Measurements from ENCODE around the gene NECAP2. TPM values are rescaled to one million over a fixed set of nuclear protein-coding genes. Genes with fewer than 3 reads are reported as not detected.

Gene NECAP2
- total RNA-seq, 1 donor from 2014 or later, result 88.4 TPM

DNA sequence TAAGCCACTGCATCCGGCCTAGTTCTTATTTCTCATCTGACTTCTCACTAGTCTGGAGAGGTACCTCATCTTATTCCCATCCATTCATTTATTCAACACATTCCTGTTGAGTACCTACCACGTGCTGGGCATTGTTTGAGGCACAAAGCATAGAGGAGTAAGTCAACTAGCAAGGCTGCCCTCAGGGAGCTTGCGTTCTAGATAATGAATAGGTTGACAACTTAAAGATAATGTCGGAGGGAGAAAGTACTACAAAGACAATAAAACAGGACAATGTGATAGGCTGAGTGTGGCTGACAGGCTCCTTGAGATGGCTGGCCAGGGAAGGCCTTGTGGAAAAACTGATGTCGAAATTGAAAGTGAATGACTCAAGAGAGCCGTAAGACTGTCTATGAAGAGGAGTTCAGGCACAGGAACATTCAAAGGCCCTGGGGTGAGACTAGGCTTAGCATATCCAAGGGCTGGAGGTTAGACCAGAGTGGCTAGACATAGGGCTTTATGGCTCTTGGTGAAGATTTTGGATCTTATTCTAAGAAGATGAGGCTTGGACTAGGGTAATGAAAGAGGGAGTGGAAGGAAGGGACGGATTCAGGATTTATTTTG, 21.6 kb upstream of the NECAP2 start:
- TF ChIP-seq, protein P1, sequence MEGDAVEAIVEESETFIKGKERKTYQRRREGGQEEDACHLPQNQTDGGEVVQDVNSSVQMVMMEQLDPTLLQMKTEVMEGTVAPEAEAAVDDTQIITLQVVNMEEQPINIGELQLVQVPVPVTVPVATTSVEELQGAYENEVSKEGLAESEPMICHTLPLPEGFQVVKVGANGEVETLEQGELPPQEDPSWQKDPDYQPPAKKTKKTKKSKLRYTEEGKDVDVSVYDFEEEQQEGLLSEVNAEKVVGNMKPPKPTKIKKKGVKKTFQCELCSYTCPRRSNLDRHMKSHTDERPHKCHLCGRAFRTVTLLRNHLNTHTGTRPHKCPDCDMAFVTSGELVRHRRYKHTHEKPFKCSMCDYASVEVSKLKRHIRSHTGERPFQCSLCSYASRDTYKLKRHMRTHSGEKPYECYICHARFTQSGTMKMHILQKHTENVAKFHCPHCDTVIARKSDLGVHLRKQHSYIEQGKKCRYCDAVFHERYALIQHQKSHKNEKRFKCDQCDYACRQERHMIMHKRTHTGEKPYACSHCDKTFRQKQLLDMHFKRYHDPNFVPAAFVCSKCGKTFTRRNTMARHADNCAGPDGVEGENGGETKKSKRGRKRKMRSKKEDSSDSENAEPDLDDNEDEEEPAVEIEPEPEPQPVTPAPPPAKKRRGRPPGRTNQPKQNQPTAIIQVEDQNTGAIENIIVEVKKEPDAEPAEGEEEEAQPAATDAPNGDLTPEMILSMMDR (IDR thresholded peaks at IDR 0.05), result no peak
- ChIA-PET CTCF (interaction anchor here (1.3 kb wide), 1 partner anchor 55 kb away, joined by 4 read pairs; no protein-coding TSS in a partner anchor), POLR2A (no interaction called here)
- Mint-ChIP-seq H3K27me3 (no peaks in the 10 kb centered on the region), H3K27ac (peak overlapping the region; percentile 6), H3K36me3 (ENCODE audit: low read depth) (no peaks in the 10 kb centered on the region), H3K4me1 (peaks cover 31% of the 10 kb centered on the region), H3K9me3 (no peaks in the 10 kb centered on the region), H3K4me3 (no peak overlapping the region)
- intact Hi-C loops (cut with micrococcal nuclease), result no loop called here
- no peak for DNase-seq
- no peak for ATAC-seq (ENCODE audit: low read depth)

DNA sequence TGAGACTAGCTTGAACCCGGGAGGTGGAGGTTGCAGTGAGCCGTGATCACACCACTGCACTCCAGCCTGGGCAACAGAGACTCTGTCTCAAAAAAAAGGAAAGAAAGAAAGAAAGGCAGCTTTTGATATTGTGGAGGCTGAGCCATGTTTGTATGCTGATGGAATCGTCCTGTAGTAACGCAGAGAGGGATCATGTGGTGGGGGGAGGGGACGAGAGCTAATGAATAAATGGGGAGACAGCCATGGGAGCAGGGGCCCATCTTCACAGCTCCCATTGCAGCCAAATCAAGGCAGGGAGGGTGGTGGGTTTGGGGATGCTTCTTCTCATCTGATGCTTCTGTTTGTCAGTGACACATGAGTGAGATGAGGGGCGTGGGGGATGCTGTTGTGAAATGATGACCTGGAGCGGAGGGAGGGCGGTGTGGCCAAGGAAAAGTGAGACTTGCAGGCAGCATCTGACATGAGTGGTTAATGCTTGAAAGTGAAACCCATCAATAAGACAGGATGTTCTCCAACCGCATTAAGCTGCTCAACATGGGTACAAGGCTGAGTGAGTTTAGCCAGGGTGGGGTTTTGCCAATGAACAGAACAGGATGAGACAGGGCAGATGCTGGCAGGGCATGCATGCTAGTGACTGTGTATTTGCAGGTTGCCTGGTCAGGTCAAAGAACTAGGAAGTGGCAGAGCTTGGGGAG, 20.0 kb upstream of the NECAP2 start:
- intact Hi-C loops (cut with micrococcal nuclease), result loop anchor here (1.0 to 5.0 kb wide), 3 partner anchors 20 to 53 kb away; partner anchors contain the start of genes NECAP2 and SZRD1
- TF ChIP-seq, protein P1 (IDR thresholded peaks at IDR 0.05), result no peak
- H3K4me1 Mint-ChIP-seq, result peaks cover 31% of the 10 kb centered on the region

DNA sequence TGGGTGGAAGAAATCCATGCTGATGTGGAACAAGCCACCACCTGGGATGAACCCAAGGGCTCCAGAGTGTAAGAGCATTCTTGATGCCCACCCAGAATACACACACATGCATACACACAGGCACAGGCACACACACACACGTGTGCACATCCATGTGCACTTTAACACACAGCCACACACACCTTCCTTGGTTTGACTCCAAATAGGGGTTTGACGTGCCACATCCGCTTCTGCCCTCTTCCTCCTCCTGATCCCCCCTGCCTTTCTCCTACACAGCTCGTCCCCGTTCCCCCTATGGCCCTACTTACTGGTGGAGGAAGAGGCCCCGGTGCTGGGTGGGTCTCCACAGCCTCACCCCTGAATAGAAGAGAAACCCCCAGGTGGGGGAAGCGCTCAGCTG, 19.3 kb upstream of the NECAP2 start:
- peak overlapping the region; percentile 48 for H3K4me3 Mint-ChIP-seq
- POLR2A ChIA-PET, result interaction anchor here (0.5 to 1.9 kb wide), 6 partner anchors 19 to 557 kb away, joined by 3 to 14 read pairs (median 5); partner anchors contain the start of genes NECAP2 and SZRD1
- ATAC-seq (ENCODE audit: low read depth) (peak; percentile 8), DNase-seq (no peak)
- H3K4me1 Mint-ChIP-seq, result peaks cover 31% of the 10 kb centered on the region
- H3K27me3 Mint-ChIP-seq, result no peaks in the 10 kb centered on the region
- TF ChIP-seq, protein P1 (IDR thresholded peaks at IDR 0.05), result no peak
- no peaks in the 10 kb centered on the region for H3K36me3 Mint-ChIP-seq (ENCODE audit: low read depth)
- H3K9me3 Mint-ChIP-seq, result no peaks in the 10 kb centered on the region
- intact Hi-C loops (cut with micrococcal nuclease), result loop anchor here (2.0 to 5.0 kb wide), 2 partner anchors 20 to 34 kb away; partner anchors contain the start of gene NECAP2
- CTCF ChIA-PET, result interaction anchor here (1.1 to 1.4 kb wide), 3 partner anchors 19 to 69 kb away, joined by 3 to 4 read pairs (median 3); partner anchors contain the start of genes FBXO42 and NECAP2
- peak overlapping the region; percentile 84 for H3K27ac Mint-ChIP-seq

More for the DNA sequence above, 20.0 kb upstream of the NECAP2 start:
- no peaks in the 10 kb centered on the region for H3K27me3 Mint-ChIP-seq
- DNase-seq (no peak), ATAC-seq (ENCODE audit: low read depth) (peak; percentile 97)
- no peaks in the 10 kb centered on the region for H3K9me3 Mint-ChIP-seq
- POLR2A ChIA-PET, result interaction anchor here (0.5 to 1.9 kb wide), 6 partner anchors 20 to 556 kb away, joined by 3 to 14 read pairs (median 5); partner anchors contain the start of genes NECAP2 and SZRD1
- H3K36me3 Mint-ChIP-seq (ENCODE audit: low read depth), result no peaks in the 10 kb centered on the region
- H3K27ac Mint-ChIP-seq, result peak overlapping the region; percentile 84
- peak overlapping the region; percentile 48 for H3K4me3 Mint-ChIP-seq
- CTCF ChIA-PET, result interaction anchor here (1.1 to 1.4 kb wide), 3 partner anchors 20 to 69 kb away, joined by 3 to 4 read pairs (median 3); partner anchors contain the start of genes FBXO42 and NECAP2

DNA sequence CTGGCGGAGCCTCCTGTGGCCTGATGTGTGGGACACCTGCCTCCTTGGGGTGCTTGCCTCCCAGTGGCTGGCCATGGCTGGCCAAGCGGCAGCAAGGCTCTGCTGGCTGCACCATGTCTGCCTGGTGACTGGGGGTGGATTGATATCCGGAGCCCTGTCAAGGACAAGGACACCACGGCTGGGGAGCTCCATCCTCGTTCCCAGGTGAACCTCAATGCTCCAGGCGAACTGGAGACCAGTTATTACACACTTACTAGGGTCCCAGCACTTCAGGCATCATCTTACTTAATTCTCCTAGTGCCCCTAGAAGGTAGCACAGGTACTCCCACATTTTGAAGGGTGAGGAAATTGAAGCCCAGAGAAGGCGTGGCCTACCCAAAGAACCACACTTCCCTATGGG, 18.5 kb upstream of the NECAP2 start:
- POLR2A ChIA-PET, result interaction anchor here (0.6 kb wide), 1 partner anchor 33 kb away, joined by 3 read pairs; no protein-coding TSS in a partner anchor
- peaks cover 31% of the 10 kb centered on the region for H3K4me1 Mint-ChIP-seq
- no peak overlapping the region for H3K4me3 Mint-ChIP-seq
- H3K9me3 Mint-ChIP-seq, result no peaks in the 10 kb centered on the region
- H3K27ac Mint-ChIP-seq, result no peak overlapping the region
- CTCF ChIA-PET, result no interaction called here
- no peak for DNase-seq
- no peak for ATAC-seq (ENCODE audit: low read depth)
- H3K36me3 Mint-ChIP-seq (ENCODE audit: low read depth), result no peaks in the 10 kb centered on the region
- TF ChIP-seq, protein P1 (IDR thresholded peaks at IDR 0.05), result no peak
- intact Hi-C loops (cut with micrococcal nuclease), result loop anchor here (5.0 kb wide), 1 partner anchor 35 kb away; no protein-coding TSS in a partner anchor
- H3K27me3 Mint-ChIP-seq, result no peaks in the 10 kb centered on the region

Data from activated B cell treated with CpG ODN at 0.5 μM for 24 hours (primary cell).